GM21367 (cell line): ENCODE data around the gene SLC34A3.
"Not testable (repeated sequence)": the region's sequence is repeated elsewhere in the genome, so short reads cannot be mapped to it uniquely, and the experiment has no call there.

Experiments
- ATAC-seq: cut with Tn5 transposase; IDR thresholded peaks from one replicate; pipeline ENCODE4 v1.9.1; 2021; ENCODE audit not compliant: unreplicated experiment

Gene SLC34A3

GRCh38 chr9:137241490-137242268 is 11.0 kb downstream of the SLC34A3 start:
- ATAC-seq = peak; percentile 1

- no peak for ATAC-seq
Measured at GRCh38 chr9:137242269-137243203, 11.8 kb downstream of the SLC34A3 start.

- not testable (repeated sequence) for ATAC-seq
Measured at GRCh38 chr9:137243266-137243625, 12.5 kb downstream of the SLC34A3 start.

DNA sequence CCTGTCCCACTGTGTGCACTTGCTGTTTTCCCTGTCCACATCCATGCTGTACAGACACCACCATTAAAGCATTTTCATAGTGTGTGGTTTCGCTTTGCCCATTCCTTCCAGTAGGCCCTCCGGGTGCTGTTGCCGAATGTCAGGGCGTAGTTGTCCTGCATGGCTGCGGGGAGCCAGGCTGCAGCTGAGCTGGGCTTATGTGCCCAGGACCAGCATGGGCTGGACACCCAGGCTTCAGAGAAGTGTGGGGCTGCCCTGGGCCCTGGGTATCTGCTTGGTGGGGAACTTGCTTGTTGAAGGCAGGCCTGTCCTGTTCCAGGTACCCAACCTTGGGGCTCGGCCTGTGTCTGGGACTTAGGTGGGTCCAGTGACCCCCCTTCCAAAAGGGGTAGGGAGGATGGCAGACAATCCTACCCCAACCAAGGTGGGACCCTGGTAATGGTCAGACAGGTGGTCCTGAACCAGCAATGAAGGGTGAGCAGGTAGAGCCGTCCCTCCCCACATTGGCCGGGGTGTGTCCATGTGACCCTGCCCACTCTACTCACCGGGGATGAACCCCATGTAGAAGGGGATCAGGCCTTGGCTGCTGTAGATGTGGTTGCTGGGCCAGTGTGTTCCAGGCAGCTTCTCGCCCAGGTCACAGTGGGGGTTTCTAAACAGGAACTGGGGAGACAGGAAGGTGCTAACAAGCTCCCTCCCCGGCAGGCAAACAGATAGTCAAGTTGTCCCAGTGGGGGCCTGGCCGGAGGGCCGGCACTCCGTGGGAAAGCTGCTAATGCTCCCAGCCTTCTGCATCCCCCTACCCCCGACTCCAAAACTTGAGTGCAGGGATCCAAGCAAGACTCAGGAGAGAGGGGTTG is 13.2 kb downstream of the SLC34A3 start:
- ATAC-seq = no peak

DNA sequence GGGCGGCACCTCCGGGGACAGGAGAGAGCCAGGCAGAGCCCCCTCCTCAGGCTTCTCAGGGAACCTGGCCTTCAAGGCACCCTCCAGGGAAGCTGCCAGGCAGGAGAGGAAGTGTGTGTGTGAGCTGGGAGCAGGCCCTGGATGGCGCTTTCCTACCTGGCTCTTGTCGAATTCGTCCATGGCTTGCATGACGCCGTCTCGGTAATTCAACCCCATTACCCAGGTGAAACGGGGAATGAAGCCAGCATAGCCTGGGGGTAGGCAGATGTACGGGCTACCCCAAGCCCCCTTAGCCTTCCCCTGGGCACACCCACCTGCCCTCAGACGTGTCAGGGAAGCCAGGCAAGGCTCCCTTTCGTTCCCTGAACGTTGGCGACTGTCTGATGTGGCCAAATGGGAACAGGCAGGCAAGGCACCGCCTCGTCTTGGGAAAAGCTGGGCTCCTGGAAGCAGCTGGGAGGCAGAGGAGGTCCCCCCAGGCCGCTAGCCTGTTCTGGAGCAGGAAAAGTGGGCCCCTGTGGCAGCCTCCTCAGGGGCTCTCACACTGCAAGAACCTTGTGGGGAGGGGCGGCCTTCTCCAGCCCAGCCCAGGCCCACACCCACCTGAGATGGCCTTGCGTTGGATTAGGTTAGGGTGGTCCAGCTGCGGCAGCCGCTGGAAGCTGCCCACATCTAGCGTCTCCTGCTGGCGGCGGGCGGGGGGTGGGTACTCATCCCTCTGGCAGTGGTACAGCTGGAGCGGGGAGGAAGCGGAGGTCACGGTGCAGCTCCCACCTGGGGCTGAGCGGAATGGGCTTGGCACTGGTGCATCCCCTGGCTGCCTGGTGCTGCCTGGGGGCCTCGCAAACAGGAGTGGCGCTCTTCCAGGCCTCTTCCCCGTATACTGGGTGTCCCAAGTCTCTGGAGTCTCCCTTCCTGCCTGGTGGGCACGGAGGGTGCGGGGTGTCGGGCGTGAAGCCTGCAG is 14.1 kb downstream of the SLC34A3 start:
- no peak for ATAC-seq

- no peak for ATAC-seq
Measured at GRCh38 chr9:137245450-137246421, 15.0 kb downstream of the SLC34A3 start.

GRCh38 chr9:137247135-137247915 is 16.6 kb downstream of the SLC34A3 start:
- no peak for ATAC-seq

GRCh38 chr9:137247916-137248175 is 17.1 kb downstream of the SLC34A3 start:
- ATAC-seq = no peak

DNA sequence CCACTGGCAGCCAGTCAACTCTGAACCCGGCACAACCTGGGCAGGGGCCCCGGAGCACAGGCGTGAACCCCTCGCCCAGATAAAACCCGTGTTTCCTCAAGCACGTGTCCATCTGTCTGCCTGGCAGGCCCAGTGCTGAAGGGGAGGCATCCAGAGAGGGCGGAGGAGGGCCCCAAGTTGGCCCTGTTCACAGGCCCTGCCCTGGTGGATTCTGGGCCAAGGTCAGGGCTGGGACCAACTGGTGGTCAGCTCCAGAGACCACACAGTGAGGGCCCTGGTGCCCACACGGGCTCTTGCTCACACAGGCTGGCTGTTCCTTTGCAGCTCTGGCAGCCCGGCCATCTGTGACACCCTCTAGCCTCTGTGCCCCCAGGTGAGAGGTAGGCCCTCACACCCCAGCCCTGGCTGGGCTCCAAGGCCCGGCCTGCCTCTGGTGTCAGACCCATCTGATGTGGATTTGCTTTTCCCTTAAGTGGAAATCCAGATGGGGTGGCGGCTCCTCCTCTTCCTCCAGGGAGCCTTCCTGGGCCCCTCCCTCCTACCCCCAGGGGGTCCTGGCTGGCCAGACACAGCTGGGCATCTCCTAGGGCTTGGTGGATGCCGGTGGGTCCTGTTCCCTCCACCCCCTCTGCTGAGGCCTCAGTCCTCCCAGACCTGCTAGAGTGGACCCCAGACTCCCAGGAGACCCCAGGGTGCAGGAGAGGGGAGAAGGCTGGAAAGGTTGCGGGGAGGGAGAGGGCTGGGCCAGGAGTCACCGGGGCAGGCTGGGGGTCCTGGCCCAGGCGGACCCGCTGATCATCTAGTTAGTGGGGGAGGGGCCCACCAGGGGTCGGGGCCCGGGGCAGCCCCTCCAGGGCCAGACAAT is 19.9 kb downstream of the SLC34A3 start:
- ATAC-seq = no peak

DNA sequence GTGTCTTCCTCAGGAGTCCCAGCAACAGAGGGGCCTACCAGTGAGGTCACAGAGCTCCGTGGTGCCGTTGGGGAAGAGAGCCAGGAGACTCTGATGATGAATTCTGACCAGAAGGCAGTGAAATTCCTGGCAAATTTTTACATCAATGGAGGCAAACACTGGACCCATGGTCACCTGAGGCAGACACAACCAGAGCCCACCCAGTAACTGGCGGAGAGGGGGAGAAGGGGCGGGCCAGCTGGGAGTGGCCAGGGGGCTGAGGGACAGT is 20.4 kb downstream of the SLC34A3 start, which contains the start of gene STPG3:
STPG3 (plus strand) TSS at position 93 of the 268 bp plus-strand sequence; CDS start at position 94, 1 bp downstream.
- no peak for ATAC-seq

GRCh38 chr9:137251490-137252268 is 21.0 kb downstream of the SLC34A3 start:
- no peak for ATAC-seq

DNA sequence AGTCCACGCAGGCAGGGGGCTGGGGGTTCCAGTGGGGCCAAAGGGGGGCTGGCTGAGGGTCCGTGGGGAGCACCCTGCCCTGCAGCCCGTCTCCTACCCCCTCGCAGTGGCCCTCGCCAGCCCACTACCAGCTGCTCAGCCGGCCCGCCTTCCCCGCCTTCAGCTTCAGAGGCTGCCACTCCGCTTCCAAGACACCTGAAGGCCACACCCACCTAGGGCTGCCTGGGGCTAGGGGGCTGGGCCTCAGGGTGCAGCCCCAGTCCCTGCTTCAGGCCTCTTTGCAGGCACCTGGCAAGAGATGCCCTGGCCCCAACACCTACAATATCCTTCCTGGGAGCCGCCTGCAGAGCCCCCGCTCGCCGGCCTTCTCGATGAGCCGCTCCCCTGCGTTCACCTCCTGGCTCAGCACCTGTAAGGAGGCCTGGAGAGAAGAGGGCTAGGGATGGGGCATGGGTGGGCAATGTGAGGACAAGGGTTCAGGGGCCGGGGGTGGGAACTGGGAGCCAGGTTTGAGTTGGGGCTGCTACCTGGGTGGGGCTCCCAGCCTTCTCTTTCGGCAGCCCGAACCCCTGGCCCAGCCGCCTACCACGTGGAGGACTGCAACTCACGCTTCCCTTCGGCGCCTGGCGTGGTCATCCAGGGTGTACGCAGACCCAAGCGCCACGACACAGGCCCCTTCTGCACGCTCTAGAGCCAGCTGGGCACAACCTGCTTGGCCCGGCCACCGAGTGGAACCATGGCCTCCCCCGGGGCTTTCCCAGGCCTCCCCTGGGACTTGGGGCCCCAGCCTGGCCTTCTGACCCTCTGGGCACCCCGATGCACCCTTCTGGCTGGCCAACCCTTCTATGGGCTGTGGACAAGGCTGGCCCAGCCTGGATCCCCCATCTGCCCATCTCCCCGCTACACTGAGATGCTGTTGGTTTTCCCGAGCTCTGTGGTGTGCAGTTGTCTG is 22.1 kb downstream of the SLC34A3 start:
- ATAC-seq = no peak

DNA sequence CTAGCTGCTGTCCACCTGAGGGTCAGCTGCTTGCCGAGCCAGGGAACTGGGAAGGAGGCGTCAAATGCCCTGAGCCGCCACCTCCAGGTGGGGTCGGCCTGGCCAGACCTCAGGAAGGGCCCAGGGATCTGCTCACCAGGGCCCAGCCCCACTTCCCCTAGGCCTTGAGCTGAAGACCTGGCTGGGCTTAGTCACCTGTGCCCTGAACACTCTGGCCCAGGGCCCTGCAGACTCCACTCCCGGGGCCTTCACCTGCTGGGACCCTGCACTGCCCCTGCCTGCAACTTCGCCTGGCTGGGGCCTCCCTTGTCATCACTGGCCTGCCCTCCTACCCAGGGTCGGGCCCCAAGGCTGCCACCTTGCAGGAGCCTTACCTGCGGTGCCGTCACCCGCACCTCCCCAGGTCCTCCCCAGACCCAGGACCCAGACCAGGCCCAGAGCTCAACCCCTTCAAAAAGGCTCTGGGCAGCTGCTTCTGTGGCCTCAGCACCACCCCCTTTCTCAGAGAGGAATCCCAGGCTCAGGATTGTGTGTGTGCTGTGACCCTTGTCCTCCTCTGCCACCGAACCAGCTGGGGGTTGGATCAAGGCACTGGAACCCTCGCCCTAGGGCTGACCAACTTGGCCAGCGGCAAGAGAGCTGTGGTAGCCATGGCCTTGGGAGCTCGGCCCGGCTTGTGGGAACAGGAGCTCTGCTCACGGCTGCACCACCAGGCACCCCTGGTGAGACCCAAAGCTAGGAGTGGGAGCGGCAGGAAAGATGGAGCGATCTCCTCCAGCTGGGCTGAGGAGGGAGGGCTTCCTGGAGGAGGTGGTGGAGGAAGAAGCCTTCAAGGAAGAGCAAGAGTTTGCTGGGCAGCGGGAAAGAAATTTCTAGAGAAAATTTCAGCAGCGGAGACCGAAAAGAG is 23.3 kb downstream of the SLC34A3 start:
- no peak for ATAC-seq

- ATAC-seq = peak; percentile 64
Measured at GRCh38 chr9:137254624-137255447, 24.1 kb downstream of the SLC34A3 start, which contains the start of gene NELFB. TSS of gene NELFB (plus strand) at chr9:137255327.
